T-helper 22 cell (primary cell): Measurements from ENCODE around the gene EP400.

Experiments used
- DNase-seq: peaks from one replicate; pipeline ENCODE4 v3.0.0-alpha.2; 2020; ENCODE audit warnings: low read depth

The EP400 gene

GRCh38 chr12:131927110-131928079 lies 22.3 kb upstream of the EP400 start:
- no peak for DNase-seq

GRCh38 chr12:131928080-131928710 lies 21.5 kb upstream of the EP400 start:
- DNase-seq = no peak

GRCh38 chr12:131928711-131929580 lies 20.8 kb upstream of the EP400 start, which contains the start of gene PUS1:
Gene PUS1 (plus strand): TSS chr12:131929276. CDS start chr12:131929723, 447 bp downstream.
- peak; percentile 91 for DNase-seq

- peak; percentile 21 for DNase-seq
Measured at GRCh38 chr12:131929581-131930456, 19.9 kb upstream of the EP400 start.

- DNase-seq = no peak
Measured at GRCh38 chr12:131930510-131930909, 19.2 kb upstream of the EP400 start.

GRCh38 chr12:131933387-131933786 lies 16.4 kb upstream of the EP400 start:
- DNase-seq = no peak

- DNase-seq = no peak
Measured at GRCh38 chr12:131934535-131934934, 15.2 kb upstream of the EP400 start.

GRCh38 chr12:131938082-131938481 lies 11.7 kb upstream of the EP400 start:
- no peak for DNase-seq

GRCh38 chr12:131939007-131939406 lies 10.7 kb upstream of the EP400 start:
- no peak for DNase-seq

GRCh38 chr12:131940141-131940547 lies 9.6 kb upstream of the EP400 start:
- no peak for DNase-seq

- DNase-seq = no peak
Measured at GRCh38 chr12:131941116-131941986, 8.4 kb upstream of the EP400 start.

- no peak for DNase-seq
Measured at GRCh38 chr12:131941987-131942341, 7.8 kb upstream of the EP400 start.

GRCh38 chr12:131942671-131943070 lies 7.1 kb upstream of the EP400 start:
- no peak for DNase-seq

- no peak for DNase-seq
Measured at GRCh38 chr12:131943389-131943788, 6.4 kb upstream of the EP400 start.

- DNase-seq = no peak
Measured at GRCh38 chr12:131943876-131944275, 5.9 kb upstream of the EP400 start.

- no peak for DNase-seq
Measured at GRCh38 chr12:131944601-131945251, 5.0 kb upstream of the EP400 start.

- DNase-seq = no peak
Measured at GRCh38 chr12:131946757-131947156, 3.0 kb upstream of the EP400 start.

- DNase-seq = no peak
Measured at GRCh38 chr12:131947482-131948027, 2.2 kb upstream of the EP400 start.

GRCh38 chr12:131948166-131948712 lies 1.5 kb upstream of the EP400 start:
- no peak for DNase-seq
